Fibroblast of lung (primary cell): ENCODE data around the gene SFRP5. TPM values are rescaled to one million over a fixed set of nuclear protein-coding genes. Genes with fewer than 3 reads are reported as not detected.
A peak's percentile ranks its signal among the peaks of the same experiment; 100 is the strongest.

Experiments
- DNase-seq, 2 donors: peaks; one replicate each; pipeline versions ENCODE4 v3.0.0 to v3.0.0-alpha.2; 2010; ENCODE audit warnings: low read depth in 2 of 2
- H2AFZ ChIP-seq: 2 replicates; pipeline ENCODE4 v1.5.1; 2012; ENCODE audit warnings: low read length, control low read depth, inconsistent platforms
- H3K27ac ChIP-seq: 2 replicates; pipeline ENCODE4 v1.5.1; 2011; ENCODE audit warnings: low read length, control low read depth; ENCODE audit not compliant: insufficient read depth
- H3K27me3 ChIP-seq: 2 replicates; pipeline ENCODE4 v1.5.1; 2011; ENCODE audit warnings: mild to moderate bottlenecking, low read length; ENCODE audit not compliant: control insufficient read depth, insufficient read depth
- H3K36me3 ChIP-seq: 2 replicates; pipeline ENCODE4 v1.5.1; 2011; ENCODE audit warnings: low read length; ENCODE audit not compliant: control insufficient read depth, insufficient read depth
- H3K4me1 ChIP-seq: 2 replicates; pipeline ENCODE4 v1.5.1; 2011; ENCODE audit warnings: low read length; ENCODE audit not compliant: control insufficient read depth, insufficient read depth; ENCODE audit errors: extremely low read depth
- H3K4me2 ChIP-seq: 2 replicates; pipeline ENCODE4 v1.5.1; 2011; ENCODE audit warnings: low read length, control low read depth; ENCODE audit not compliant: insufficient read depth; ENCODE audit errors: extremely low read depth
- H3K4me3 ChIP-seq, 4 experiments: fragments of 200-600 bp in 1 of 4; sonication (generic) in 1 of 4; replicated peaks in 1 of 4; 2 replicates each; pipeline ENCODE4 v1.5.1; 2011 to 2016; ENCODE audit warnings: low read length in 4 of 4, low read depth in 3 of 4, mild to moderate bottlenecking in 3 of 4, control low read depth in 2 of 4, inconsistent platforms in 1 of 4, mixed read lengths in 1 of 4; ENCODE audit not compliant: insufficient read depth in 1 of 4; ENCODE audit errors: control extremely low read depth in 1 of 4
- H3K79me2 ChIP-seq: 2 replicates; pipeline ENCODE4 v1.5.1; 2012; ENCODE audit warnings: mild to moderate bottlenecking, low read length, inconsistent platforms; ENCODE audit not compliant: control insufficient read depth, insufficient read depth
- H3K9ac ChIP-seq: 2 replicates; pipeline ENCODE4 v1.5.1; 2011; ENCODE audit warnings: mild to moderate bottlenecking, low read length, control low read depth; ENCODE audit not compliant: insufficient read depth
- H3K9me3 ChIP-seq: 2 replicates; pipeline ENCODE4 v1.5.1; 2012; ENCODE audit warnings: low read depth, low read length; ENCODE audit not compliant: control insufficient read depth, insufficient read depth
- H4K20me1 ChIP-seq: 2 replicates; pipeline ENCODE4 v1.5.1; 2011; ENCODE audit warnings: low read length; ENCODE audit not compliant: control insufficient read depth, insufficient read depth; ENCODE audit errors: extremely low read depth
- EZH2 ChIP-seq: IDR thresholded peaks from 2 replicates; pipeline ENCODE4 v1.5.1; 2012; ENCODE audit warnings: low read length, control low read depth, mild to moderate bottlenecking; ENCODE audit errors: missing control alignments
- polyA plus RNA-seq, 2 donors: library from polyadenylated mRNA; depleted of rRNA in 1 of 2; stranded (reverse) in 1 of 2; unstranded in 1 of 2; fragments of >200 nt; gene quantifications; 2 replicates each; pipeline ENCODE4 v1.2.1, GENCODE V29; 2011 to 2012; ENCODE audit warnings: missing spikeins in 1 of 2
- total RNA-seq: library from RNA; depleted of rRNA; stranded (reverse); fragments of >200 nt; gene quantifications from 2 replicates; pipeline ENCODE4 v1.2.1, GENCODE V29; 2014
- TF ChIP-seq, protein P1 (sequence below), 2 donors: IDR thresholded peaks in 1 of 2; conservative IDR thresholded peaks in 1 of 2; 1 replicate in 1 of 2; 2 replicates in 1 of 2; pipeline ENCODE4 v1.5.1; 2011 to 2012; ENCODE audit warnings: low read length in 2 of 2, control low read depth in 1 of 2, inconsistent platforms in 1 of 2, low read depth in 1 of 2, mild to moderate bottlenecking in 1 of 2

Gene SFRP5
- total and polyA plus RNA-seq, 2 donors (not counting 1 experiment from before 2014, with no cell fraction given) = not detected

DNA sequence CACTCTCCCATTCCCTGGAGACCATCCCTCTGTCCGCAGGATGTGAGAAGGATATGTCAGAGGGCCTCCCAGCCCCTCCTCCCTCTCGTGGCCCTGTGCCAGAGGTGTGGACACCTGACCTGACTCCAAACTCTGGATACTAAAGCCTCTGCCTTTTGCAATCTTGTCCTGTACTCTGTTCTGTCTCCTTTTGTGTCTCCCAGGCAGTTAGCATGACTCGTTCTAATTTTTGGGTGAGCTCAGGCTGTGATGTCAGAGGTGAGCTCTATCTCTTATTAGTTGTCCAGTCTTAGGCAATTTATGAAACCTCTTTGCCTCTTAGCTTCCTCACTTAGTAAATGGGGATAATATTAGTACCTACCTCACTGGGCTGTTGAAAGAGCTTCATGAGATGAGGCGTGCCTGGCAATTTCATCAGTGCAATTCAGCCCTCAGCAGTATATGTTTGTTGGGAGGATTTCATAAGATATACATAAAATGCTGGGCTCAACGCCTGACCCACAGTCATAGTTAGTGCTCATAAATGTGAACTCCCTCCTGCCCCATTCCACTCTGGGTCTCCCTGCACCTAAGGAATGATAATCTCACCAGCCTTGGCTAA is 47.4 kb downstream of the SFRP5 start:
- Histone ChIP-seq H3K27ac (peak overlapping the region; percentile 10), H4K20me1 (no peaks in the 10 kb centered on the region), H3K4me1 (peaks cover 3% of the 10 kb centered on the region), H3K9ac (no peak overlapping the region), H3K27me3 (no peaks in the 10 kb centered on the region), H3K9me3 (no peaks in the 10 kb centered on the region), H3K4me3 (no peak overlapping the region), H3K4me2 (no peak overlapping the region), H3K36me3 (no peaks in the 10 kb centered on the region), H2AFZ (no peak overlapping the region), H3K79me2 (no peaks in the 10 kb centered on the region)
- TF ChIP-seq EZH2 = no peak
- TF ChIP-seq, protein P1, sequence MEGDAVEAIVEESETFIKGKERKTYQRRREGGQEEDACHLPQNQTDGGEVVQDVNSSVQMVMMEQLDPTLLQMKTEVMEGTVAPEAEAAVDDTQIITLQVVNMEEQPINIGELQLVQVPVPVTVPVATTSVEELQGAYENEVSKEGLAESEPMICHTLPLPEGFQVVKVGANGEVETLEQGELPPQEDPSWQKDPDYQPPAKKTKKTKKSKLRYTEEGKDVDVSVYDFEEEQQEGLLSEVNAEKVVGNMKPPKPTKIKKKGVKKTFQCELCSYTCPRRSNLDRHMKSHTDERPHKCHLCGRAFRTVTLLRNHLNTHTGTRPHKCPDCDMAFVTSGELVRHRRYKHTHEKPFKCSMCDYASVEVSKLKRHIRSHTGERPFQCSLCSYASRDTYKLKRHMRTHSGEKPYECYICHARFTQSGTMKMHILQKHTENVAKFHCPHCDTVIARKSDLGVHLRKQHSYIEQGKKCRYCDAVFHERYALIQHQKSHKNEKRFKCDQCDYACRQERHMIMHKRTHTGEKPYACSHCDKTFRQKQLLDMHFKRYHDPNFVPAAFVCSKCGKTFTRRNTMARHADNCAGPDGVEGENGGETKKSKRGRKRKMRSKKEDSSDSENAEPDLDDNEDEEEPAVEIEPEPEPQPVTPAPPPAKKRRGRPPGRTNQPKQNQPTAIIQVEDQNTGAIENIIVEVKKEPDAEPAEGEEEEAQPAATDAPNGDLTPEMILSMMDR (conservative IDR thresholded peaks at IDR 0.05 in 1 of 2, IDR thresholded peaks at IDR 0.05 in 1 of 2; ENCODE audit: low read depth in 1 of 2, low read length in 2 of 2) = no peak
- DNase-seq = peak; percentile 30 to 63

DNA sequence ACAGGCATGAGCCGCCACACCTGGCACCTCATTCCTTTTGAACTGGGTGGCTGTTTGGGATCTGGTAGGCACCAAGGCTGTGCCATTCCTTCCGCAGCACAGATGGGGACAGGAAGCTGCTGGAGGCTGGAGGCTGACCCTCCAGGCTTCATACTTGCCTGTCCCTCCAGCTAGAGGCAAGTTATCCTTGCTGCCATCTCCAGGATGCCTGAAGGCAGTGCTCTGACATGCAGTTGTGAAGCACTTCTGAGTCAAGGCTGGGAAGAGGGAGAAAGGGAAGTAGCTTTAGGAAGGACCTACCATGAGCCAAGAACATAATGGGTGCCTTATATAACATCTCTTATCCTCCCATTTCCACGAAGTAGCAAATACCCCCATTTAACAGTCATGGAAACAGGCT is 48.8 kb downstream of the SFRP5 start:
- Histone ChIP-seq H3K4me1 (peaks cover 11% of the 10 kb centered on the region), H3K27me3 (no peaks in the 10 kb centered on the region), H3K9ac (no peak overlapping the region), H2AFZ (no peak overlapping the region), H3K79me2 (no peaks in the 10 kb centered on the region), H3K27ac (no peak overlapping the region), H4K20me1 (no peaks in the 10 kb centered on the region), H3K4me3 (no peak overlapping the region), H3K9me3 (no peaks in the 10 kb centered on the region), H3K36me3 (no peaks in the 10 kb centered on the region), H3K4me2 (no peak overlapping the region)
- no peak for TF ChIP-seq EZH2
- TF ChIP-seq, protein P1 (conservative IDR thresholded peaks at IDR 0.05 in 1 of 2, IDR thresholded peaks at IDR 0.05 in 1 of 2; ENCODE audit: low read depth in 1 of 2, low read length in 2 of 2) = no peak
- DNase-seq = no peak

GRCh38 chr10:97721871-97722780 is 49.7 kb downstream of the SFRP5 start:
- TF ChIP-seq EZH2 = no peak
- TF ChIP-seq, protein P1 (conservative IDR thresholded peaks at IDR 0.05 in 1 of 2, IDR thresholded peaks at IDR 0.05 in 1 of 2; ENCODE audit: low read depth in 1 of 2, low read length in 2 of 2) = no peak
- DNase-seq = no peak
- peaks cover 15% of the 10 kb centered on the region for H3K4me1 ChIP-seq
- no peaks in the 10 kb centered on the region for H4K20me1 ChIP-seq
- H3K27ac ChIP-seq = no peak overlapping the region
- H3K27me3 ChIP-seq = no peaks in the 10 kb centered on the region
- no peak overlapping the region for H3K4me3 ChIP-seq
- H3K36me3 ChIP-seq = peaks cover 4% of the 10 kb centered on the region
- no peak overlapping the region for H3K9ac ChIP-seq
- H3K9me3 ChIP-seq = no peaks in the 10 kb centered on the region
- H3K4me2 ChIP-seq = no peak overlapping the region
- no peak overlapping the region for H2AFZ ChIP-seq
- H3K79me2 ChIP-seq = peaks cover 5% of the 10 kb centered on the region
